HG02884 (cell line): ENCODE measurements around the gene GAS6.
"Not testable (repeated sequence)": the region's sequence is repeated elsewhere in the genome, so short reads cannot be mapped to it uniquely, and the experiment has no call there.

ENCODE experiments used
- ATAC-seq: cut with Tn5 transposase; IDR thresholded peaks from one replicate; pipeline ENCODE4 v1.9.1; 2021; ENCODE audit warnings: mild to moderate bottlenecking, moderate library complexity; ENCODE audit not compliant: unreplicated experiment

Gene GAS6

DNA sequence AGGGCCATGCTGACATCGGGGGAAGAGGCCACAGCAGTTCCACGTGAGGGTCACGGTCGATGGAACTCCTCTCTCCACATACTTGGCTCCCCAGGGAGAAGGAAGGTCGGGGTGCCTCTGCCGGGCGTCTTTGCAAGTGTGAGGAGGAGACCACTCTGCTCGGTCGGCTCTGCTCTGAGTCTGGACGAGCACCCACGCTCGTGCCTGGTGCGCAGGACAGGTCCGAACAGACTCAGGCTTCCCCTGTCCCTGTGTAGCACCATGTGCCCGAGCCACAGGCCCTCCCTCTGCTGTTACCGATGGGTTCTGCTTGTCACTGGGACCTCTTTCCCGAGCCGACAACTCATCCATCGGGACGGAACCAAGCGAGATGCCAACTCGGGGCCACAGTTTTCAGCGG lies 69.8 kb downstream of the GAS6 start:
- no peak for ATAC-seq

DNA sequence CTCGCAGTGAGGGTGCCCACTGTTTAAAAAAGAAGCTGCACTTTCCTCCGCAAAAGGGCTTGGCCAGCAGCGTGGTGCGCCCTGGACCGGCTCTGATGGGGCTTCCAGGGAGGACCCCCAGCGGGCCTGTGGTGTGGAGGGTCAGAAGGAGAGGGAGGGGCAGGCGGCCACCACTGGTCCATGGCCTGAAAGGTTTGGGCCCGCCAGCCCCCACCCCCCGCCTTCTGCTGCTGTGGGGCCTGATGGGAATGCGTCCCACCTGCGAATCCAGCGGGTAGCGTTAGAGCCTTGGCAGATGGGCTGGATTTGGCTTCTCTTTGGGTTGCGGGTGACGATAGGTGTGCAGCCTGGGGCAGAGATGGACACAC lies 70.2 kb downstream of the GAS6 start:
- no peak for ATAC-seq

DNA sequence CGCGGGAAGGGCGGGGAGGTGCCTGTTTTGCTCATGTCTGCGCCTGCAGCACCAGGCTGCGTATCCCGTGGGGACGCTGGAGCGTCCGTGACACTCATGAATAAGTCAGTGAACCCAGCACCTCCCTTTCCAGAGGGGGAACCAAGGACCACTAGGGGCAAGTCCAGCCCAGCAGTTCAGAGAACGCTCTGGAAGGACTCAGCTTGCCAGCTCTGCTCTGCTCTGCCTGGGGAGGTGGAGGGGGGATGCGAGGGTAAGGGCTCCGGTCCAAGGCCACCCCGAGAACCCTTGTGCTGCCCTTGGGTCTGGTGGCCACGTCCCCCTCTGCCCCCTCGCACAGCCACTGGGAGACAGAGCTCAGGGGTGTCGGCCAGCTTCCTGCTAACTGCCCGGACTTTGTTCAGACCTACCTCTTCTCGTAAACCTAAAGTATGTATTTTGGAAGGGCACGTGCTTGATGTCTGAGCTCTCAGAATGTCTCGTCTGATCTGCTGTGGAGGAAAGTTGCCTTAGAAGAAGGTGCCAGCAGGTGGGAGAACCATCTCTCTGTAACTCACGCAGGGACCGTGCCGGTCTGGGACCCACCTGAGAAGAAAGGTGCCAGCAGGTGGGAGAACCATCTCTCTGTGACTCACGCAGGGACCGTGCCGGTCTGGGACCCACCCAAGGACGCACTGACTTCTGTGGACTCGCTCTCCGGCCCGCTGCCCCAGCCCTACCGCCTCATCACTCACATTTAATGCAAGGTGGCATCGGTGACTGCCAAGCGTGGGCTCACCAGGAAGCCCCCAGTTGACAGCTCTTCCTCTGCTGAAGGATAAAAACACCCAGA lies 70.8 kb downstream of the GAS6 start:
- ATAC-seq = no peak

DNA sequence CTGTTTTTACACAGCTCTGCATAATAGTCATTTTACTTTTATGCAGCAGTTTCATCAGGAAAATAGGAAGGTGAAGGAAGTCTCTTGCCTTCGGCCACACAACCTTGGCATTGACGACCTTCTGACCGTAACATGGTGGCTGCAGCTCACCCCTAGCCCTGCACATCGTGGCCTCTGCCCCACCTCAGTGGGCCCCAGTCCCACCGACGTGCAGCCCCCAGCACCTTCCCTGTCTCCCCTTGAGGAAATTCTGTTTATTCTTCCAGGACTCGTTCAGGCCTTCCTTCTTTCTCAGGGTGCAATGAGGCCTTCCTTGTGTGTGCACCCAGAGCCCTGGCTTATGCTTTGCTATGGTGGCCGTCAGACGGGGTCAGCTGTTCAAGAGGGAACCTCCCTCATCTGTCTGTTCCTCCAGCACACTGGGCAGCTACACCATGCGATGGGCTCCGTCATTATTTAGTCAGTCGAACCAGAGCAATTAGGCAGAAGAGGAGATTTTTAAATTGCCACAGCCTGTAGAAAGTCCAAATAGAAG lies 71.6 kb downstream of the GAS6 start:
- no peak for ATAC-seq

DNA sequence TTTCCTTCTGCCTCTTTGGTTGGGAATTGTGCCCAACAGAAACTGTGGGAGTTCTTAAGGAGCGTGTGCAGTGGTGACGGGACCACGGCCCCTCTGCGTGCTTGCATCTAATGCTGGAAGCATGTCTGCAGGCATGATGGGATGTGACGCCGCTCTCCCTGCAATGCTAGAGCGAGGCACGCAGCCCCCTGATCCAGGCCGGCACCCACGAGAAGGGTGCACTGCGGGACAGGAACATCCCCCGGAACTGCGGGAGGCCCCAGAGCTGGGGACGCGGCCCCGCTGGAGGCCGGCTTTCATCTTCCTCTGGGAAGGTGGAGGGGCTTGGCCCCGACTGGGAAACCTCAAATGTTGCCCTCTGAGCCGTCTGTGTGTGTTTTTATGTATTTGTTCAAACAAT lies 72.1 kb downstream of the GAS6 start:
- ATAC-seq = no peak

DNA sequence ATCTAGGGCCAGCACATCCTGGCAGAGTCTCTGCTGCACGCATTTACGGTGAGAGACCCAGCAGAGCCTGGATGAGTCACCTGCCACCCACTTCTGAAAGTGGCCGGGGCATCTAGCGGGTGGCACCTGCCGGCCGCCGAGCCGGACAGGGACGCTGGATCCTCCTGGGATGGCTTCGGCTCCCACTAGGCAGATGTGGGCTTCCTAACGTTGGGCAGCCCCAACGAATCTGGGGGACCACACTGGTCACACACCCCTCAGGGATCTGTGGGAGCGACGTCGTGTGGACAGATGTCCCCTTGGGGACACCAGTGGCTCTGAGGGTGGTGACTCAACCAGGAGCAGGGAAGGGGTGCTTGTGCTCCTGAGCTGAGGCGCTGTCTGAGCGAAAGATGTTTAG lies 72.7 kb downstream of the GAS6 start:
- ATAC-seq = no peak

DNA sequence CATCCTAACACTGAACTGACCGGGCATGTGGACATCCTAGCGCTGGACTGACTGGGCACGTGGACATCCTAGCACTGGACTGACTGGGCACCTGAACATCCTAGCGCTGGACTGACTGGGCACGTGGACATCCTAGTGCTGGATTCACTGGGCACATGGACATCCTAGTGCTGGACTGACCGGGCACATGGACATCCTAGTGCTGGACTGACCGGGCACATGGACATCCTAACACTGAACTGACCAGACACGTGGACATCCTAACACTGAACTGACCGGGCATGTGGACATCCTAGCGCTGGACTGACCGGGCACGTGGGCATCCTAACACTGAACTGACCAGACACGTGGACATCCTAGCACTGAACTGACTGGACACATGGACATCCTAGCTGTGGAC lies 73.9 kb downstream of the GAS6 start:
- not testable (repeated sequence) for ATAC-seq

DNA sequence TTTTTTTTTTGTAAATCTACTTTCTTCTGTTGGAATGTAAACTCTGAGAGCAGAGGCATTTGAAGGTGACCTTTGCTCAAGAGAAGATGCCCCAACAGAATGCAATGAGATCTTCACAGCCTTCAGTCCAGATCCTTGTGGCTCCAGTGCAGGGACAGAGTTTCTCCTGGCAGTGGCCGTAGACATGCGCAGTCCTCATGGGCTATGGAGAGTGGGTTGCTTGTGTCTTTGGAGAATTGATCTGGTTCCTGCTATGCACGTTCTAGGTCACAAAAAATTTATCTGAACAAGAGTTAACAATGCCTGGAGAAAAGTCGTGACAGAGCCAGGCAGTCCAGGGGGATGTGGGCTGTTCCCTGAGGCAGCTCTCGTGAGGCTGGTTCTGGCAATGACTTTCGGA lies 74.7 kb downstream of the GAS6 start:
- ATAC-seq = no peak

DNA sequence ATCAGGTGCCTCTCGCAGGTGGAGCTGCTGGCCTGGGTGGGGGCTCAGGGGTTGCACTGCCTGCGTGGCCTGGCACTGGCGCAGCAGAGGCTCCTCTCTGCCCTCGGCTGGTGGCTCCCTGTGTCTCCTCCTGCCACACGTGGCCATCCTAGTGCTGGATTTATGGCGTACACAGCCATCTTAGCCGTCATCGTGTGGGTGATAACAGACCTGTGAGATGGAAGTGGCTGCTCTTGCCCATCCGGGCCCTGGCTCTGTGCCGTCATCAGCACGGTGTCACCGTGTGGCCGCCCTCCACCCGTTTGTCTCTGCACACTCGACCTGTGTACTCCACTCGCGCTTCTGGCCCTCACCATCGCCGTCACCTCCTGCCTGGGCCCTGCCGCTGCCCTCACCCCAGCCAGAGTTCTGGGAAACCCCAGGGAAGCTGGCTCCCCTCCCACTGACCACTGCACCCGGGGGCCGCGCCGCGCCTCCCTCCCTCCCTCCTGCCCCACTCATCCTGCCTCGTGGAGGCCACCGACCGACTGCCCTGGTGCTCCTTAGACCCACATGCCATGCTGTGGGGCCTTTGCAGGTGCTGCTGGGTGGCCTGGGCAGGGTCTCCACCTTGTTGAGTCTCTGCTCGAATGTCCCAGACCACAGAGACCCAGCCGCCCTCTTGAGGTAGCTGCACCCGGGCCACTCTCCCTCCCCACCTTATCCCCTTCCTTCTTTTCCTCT lies 75.3 kb downstream of the GAS6 start:
- no peak for ATAC-seq

DNA sequence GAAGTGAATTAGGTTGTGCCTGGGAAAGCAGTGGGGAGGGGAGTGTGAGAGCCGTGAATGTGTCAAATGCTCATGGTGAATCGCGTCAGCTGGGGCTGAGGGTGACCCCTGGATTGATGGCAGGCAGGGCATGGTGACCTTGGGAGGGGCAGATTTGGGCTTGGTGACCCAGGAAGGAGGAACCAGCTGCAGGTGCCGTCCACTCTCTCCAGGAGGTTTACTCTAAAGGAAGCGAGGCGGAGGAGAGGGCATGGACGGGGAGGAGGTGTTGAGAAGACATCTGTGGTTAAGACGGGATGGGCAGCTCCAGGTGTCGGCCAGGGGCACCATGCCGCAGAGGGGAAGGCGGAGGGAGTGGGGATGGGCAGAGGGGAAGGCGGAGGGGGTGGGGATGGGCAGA lies 76.2 kb downstream of the GAS6 start:
- ATAC-seq = no peak

DNA sequence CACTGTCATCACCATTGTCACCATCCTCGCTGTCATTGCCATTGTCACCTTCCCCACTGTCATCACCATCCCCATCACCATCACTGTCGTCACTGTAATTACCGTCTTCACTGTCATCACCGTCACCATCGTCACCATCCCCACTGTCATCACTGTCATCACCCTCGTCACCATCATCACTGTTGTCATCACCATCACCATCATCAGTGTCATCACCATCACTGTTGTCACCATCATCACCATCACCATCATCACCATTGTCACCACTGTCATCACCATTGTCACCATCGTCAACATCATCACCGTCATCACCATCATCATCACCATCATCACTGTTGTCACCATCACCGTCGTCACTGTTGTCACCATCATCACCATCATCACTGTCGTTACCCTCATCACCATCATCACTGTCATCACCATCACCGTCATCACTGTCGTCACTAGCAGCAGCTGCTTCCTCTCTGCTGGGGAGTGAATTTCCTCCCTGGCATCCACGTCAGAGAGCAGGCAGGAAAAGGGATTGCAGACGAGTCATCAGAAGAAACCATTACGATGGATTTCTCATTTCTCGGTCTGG lies 77.5 kb downstream of the GAS6 start:
- ATAC-seq = no peak

DNA sequence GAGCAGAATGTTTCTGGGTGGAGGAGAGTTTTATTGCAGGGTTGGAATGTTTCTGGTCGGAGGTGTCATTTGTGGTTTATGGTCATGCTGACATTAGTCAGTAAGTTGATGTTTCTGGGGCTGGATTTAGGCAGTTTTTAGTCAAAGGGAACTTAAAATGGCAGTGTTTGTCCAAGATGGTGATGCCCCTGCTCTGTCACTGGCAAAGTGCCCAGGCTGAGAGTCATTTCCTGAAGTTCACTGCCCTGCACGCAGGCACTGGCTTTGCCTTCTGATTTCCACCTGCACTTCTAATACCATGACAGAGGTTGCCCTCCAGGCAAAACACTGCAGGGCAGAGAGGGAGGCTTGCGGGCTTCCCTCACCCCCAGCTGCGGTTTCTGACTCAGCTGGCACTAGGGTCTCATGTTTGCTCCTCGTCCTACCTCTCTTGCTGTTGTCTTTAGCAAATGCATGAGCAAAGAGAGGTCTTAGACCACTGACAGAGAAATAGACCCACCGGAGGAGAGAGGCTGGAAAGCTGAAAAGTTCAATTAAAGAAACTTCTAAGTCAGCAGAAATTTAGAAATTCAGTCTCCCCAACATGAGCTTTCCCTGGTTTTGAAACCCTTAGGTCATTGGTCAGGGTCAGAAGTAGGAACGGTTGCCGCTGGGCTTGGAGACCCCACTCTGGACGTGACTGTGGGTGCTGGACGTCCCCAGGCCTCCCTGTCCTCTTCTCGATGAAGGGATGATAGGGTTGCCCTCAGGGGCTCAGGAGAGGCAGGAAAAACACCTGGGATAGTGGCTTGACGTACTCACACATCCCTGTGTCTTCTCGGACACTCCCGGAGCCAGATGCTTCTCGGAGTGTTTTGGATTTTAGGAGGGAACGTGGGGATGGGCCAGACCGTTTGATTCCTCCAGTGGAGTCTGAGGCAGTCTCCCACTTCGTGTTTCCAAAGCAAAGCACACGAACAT lies 78.5 kb downstream of the GAS6 start:
- no peak for ATAC-seq

DNA sequence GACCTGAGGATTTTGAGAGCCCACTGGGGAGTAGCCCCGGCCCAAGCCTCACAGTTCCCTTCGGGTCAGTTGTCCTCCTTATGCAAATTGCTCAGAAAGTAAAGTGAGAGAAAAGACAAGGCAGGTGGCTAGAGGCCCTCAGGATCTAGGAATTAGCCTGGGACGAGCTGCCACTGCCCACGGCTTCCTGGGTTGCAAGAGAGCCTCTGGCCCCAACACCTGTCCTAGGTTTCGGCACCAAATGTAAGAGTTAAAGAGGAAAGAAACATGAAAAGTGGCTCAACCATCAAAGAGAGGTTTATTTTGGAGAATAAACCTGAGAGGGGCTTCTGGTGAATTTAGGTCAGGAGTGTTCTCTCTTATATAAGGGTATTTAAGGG lies 79.2 kb downstream of the GAS6 start:
- no peak for ATAC-seq

DNA sequence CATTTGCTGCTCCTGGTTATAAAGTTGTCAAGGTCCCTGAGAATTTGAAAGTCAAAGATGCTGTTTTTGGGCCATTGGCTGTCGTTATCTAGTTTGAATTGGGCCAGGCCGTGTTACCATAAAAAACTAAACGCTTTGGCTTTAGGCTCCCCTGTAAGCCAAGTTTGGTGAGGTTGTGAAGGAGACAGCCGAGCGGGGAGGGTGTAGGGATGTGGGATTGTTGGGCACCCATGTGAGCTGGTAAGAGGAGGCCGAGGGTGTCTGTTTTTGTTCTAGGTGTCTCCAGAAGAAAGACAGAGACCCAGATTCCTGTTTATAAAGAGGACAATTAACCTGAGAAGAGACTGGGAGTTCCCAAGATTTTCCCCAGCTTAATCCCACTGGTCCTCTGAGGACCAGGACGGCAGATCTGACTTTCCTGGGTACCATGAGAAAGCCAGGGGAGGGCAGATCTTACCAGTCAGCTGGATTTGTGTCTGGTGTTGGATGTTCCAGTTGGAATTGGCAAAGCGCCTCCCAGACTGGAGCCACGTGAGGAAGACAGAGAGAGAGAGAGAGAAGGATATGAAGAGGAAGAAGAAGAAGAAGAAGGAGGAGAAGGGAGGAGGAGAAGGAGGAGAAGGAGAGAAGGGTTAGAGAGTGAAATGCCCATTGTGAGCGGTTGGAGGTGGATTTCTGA lies 79.8 kb downstream of the GAS6 start:
- ATAC-seq = no peak

DNA sequence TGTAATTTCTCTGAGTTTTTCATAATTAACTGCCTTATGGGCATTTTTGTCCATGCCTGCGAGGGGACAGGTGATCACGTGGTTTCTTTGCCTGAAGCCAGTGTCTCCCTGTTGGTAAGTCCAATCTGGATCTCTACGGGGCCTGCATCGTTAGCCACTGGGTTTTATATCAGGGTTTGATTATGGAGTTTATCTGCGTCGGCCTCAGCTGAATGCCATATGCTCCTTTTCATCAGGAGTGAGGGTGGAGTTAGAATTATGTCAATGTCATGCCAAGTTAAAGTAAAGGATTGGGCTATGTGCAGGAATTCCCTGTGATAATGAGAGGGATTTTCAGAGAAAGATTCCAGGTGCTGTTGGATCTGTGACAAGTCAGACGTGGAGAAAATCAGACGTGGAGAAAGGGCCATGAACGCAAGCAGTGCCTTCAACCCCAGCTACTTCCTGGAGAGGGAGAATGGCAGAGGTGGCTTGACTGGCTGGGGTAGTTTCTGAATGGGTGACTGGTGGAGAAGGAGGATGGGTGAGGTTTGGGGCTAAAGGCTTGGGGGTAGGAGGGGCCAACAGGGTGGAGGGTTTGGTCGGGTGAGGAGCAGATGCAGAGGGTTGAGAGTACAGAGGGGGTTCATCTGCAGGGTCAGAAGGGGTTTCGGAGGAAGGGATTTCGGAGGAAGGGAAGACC lies 80.5 kb downstream of the GAS6 start:
- ATAC-seq = no peak

DNA sequence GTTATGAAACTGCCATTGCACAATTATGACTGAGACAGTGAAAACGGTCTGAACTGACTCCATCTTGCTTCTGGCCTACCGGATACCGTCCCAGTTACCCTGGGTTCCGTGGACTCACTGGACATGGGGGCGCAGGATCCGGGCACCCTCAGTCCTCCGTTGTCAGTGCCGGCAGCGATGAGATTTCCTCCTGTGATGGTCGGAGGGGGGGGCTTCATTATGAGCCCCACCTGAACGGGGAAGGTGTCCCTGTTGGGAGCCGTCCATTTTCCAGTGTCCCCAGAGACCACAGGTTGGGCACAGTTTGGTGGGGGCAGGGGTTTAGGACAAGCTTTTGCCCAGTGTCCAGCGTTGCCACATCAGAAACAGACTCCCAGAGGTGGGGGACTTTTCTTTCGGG lies 81.4 kb downstream of the GAS6 start:
- no peak for ATAC-seq

DNA sequence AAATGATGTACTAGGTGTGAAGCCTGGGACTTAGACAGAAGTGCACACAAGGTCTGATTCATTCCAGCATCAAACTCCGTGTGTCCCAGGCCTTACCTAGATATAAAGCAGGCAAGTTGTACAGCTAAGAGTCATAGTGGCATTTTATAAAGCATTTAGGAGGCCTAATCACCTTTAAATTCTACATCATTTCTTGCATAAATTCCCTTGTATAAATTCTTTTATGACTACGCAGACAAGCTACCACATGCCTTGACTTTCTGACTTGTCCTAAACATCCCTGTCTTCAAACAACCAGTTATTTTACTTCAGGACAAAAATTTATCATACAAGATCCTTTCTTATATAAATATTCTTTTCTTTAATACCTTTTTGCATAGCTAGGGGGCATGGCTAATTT lies 82.3 kb downstream of the GAS6 start:
- ATAC-seq = no peak

DNA sequence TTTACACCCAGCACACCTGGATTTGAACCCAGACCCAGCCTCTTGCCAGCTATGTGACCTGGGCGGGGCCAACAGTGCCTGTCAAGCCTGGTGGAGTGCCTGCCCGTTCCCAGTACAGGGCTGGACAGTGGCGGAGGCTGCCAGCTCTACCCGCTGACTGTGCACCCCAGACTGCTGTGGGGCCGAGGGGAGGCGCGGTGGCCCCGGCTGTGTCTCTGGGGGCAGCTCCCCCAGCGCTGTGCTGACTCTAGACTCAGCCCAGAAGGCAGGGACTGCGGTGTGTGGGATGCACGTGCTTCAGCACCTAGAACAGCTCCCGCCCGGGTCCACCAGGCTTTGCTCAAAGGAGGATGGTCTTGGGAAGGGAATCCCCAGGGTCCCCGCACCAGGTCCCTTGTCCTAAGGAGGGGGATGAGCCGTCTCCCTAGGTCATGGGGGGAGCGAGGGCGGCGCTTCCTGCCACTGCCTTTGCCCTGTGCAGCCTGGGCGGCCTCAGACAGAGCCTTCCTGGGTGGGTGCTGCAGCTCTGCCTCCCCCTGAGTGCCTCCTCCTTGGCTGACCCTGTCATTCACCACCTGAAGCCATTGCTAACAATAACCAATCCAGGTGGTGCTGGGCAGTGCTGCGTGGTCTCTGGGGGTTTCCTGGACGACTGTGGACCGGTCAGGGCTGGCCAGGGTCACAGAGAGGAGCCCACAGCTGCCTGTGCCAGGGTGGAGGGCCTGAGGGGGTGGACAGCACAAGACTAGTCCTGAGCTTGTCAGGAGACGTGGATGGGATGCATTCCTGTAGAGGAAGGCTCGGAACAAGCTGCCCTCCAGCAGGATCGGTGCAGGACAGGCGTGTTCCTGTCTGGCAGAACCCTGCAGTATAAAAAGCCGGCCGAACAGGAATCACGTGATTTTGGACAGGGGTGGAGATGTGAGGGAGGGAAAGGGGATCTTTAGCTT lies 86.3 kb downstream of the GAS6 start:
- ATAC-seq = no peak
